Fibroblast of lung (primary cell): ENCODE data around the gene FMNL2. TPM values are rescaled to one million over a fixed set of nuclear protein-coding genes. Genes with fewer than 3 reads are reported as not detected.

Source experiments
- DNase-seq, 2 donors: peaks; one replicate each; pipeline versions ENCODE4 v3.0.0 to v3.0.0-alpha.2; 2010; ENCODE audit warnings: low read depth in 2 of 2
- H2AFZ ChIP-seq: 2 replicates; pipeline ENCODE4 v1.5.1; 2012; ENCODE audit warnings: low read length, control low read depth, inconsistent platforms
- H3K27ac ChIP-seq: 2 replicates; pipeline ENCODE4 v1.5.1; 2011; ENCODE audit warnings: low read length, control low read depth; ENCODE audit not compliant: insufficient read depth
- H3K27me3 ChIP-seq: 2 replicates; pipeline ENCODE4 v1.5.1; 2011; ENCODE audit warnings: mild to moderate bottlenecking, low read length; ENCODE audit not compliant: control insufficient read depth, insufficient read depth
- H3K36me3 ChIP-seq: 2 replicates; pipeline ENCODE4 v1.5.1; 2011; ENCODE audit warnings: low read length; ENCODE audit not compliant: control insufficient read depth, insufficient read depth
- H3K4me1 ChIP-seq: 2 replicates; pipeline ENCODE4 v1.5.1; 2011; ENCODE audit warnings: low read length; ENCODE audit not compliant: control insufficient read depth, insufficient read depth; ENCODE audit errors: extremely low read depth
- H3K4me2 ChIP-seq: 2 replicates; pipeline ENCODE4 v1.5.1; 2011; ENCODE audit warnings: low read length, control low read depth; ENCODE audit not compliant: insufficient read depth; ENCODE audit errors: extremely low read depth
- H3K4me3 ChIP-seq, 4 experiments: fragments of 200-600 bp in 1 of 4; sonication (generic) in 1 of 4; replicated peaks in 1 of 4; 2 replicates each; pipeline ENCODE4 v1.5.1; 2011 to 2016; ENCODE audit warnings: low read length in 4 of 4, low read depth in 3 of 4, mild to moderate bottlenecking in 3 of 4, control low read depth in 2 of 4, inconsistent platforms in 1 of 4, mixed read lengths in 1 of 4; ENCODE audit not compliant: insufficient read depth in 1 of 4; ENCODE audit errors: control extremely low read depth in 1 of 4
- H3K79me2 ChIP-seq: 2 replicates; pipeline ENCODE4 v1.5.1; 2012; ENCODE audit warnings: mild to moderate bottlenecking, low read length, inconsistent platforms; ENCODE audit not compliant: control insufficient read depth, insufficient read depth
- H3K9ac ChIP-seq: 2 replicates; pipeline ENCODE4 v1.5.1; 2011; ENCODE audit warnings: mild to moderate bottlenecking, low read length, control low read depth; ENCODE audit not compliant: insufficient read depth
- H3K9me3 ChIP-seq: 2 replicates; pipeline ENCODE4 v1.5.1; 2012; ENCODE audit warnings: low read depth, low read length; ENCODE audit not compliant: control insufficient read depth, insufficient read depth
- H4K20me1 ChIP-seq: 2 replicates; pipeline ENCODE4 v1.5.1; 2011; ENCODE audit warnings: low read length; ENCODE audit not compliant: control insufficient read depth, insufficient read depth; ENCODE audit errors: extremely low read depth
- EZH2 ChIP-seq: IDR thresholded peaks from 2 replicates; pipeline ENCODE4 v1.5.1; 2012; ENCODE audit warnings: low read length, control low read depth, mild to moderate bottlenecking; ENCODE audit errors: missing control alignments
- polyA plus RNA-seq, 2 donors: library from polyadenylated mRNA; depleted of rRNA in 1 of 2; stranded (reverse) in 1 of 2; unstranded in 1 of 2; fragments of >200 nt; gene quantifications; 2 replicates each; pipeline ENCODE4 v1.2.1, GENCODE V29; 2011 to 2012; ENCODE audit warnings: missing spikeins in 1 of 2
- total RNA-seq: library from RNA; depleted of rRNA; stranded (reverse); fragments of >200 nt; gene quantifications from 2 replicates; pipeline ENCODE4 v1.2.1, GENCODE V29; 2014
- TF ChIP-seq, protein P1 (sequence below), 2 donors: IDR thresholded peaks in 1 of 2; conservative IDR thresholded peaks in 1 of 2; 1 replicate in 1 of 2; 2 replicates in 1 of 2; pipeline ENCODE4 v1.5.1; 2011 to 2012; ENCODE audit warnings: low read length in 2 of 2, control low read depth in 1 of 2, inconsistent platforms in 1 of 2, low read depth in 1 of 2, mild to moderate bottlenecking in 1 of 2

FMNL2 gene
- total and polyA plus RNA-seq, 2 donors (not counting 1 experiment from before 2014, with no cell fraction given): 12.0 to 30.2 TPM

DNA sequence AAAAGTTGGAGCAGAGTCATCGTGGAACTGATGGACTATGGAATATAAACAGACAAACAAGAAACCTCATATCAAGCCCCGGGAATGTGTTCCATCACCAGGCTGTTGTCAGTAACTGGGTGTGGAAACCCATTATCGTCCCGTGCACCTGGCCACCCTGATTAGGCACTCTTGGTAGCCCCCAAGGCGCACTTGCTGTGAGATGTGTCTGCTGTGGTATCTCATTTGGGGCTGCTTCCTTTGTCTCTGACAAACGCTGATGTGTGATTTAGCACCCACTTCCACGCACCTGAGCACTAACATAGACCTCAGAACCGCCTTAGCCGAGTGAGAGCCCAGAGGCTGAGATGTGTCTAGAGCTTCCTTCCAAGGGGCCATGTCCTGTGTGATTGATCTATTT, 286.0 kb downstream of the FMNL2 start:
- peaks cover 2% of the 10 kb centered on the region for H3K4me1 ChIP-seq
- TF ChIP-seq, protein P1, sequence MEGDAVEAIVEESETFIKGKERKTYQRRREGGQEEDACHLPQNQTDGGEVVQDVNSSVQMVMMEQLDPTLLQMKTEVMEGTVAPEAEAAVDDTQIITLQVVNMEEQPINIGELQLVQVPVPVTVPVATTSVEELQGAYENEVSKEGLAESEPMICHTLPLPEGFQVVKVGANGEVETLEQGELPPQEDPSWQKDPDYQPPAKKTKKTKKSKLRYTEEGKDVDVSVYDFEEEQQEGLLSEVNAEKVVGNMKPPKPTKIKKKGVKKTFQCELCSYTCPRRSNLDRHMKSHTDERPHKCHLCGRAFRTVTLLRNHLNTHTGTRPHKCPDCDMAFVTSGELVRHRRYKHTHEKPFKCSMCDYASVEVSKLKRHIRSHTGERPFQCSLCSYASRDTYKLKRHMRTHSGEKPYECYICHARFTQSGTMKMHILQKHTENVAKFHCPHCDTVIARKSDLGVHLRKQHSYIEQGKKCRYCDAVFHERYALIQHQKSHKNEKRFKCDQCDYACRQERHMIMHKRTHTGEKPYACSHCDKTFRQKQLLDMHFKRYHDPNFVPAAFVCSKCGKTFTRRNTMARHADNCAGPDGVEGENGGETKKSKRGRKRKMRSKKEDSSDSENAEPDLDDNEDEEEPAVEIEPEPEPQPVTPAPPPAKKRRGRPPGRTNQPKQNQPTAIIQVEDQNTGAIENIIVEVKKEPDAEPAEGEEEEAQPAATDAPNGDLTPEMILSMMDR (conservative IDR thresholded peaks at IDR 0.05 in 1 of 2, IDR thresholded peaks at IDR 0.05 in 1 of 2; ENCODE audit: low read depth in 1 of 2, low read length in 2 of 2): no peak
- H4K20me1 ChIP-seq: no peaks in the 10 kb centered on the region
- no peak for DNase-seq
- no peak overlapping the region for H3K4me3 ChIP-seq
- no peak overlapping the region for H3K9ac ChIP-seq
- peaks cover 4% of the 10 kb centered on the region for H3K36me3 ChIP-seq
- no peaks in the 10 kb centered on the region for H3K79me2 ChIP-seq
- H2AFZ ChIP-seq: no peak overlapping the region
- H3K27ac ChIP-seq: no peak overlapping the region
- H3K4me2 ChIP-seq: no peak overlapping the region
- H3K27me3 ChIP-seq: no peaks in the 10 kb centered on the region
- no peaks in the 10 kb centered on the region for H3K9me3 ChIP-seq

GRCh38 chr2:152622219-152622618, 287.2 kb downstream of the FMNL2 start:
- no peak overlapping the region for H3K4me3 ChIP-seq
- H4K20me1 ChIP-seq: no peaks in the 10 kb centered on the region
- DNase-seq: no peak
- no peak overlapping the region for H3K9ac ChIP-seq
- peaks cover 4% of the 10 kb centered on the region for H3K36me3 ChIP-seq
- peaks cover 2% of the 10 kb centered on the region for H3K4me1 ChIP-seq
- no peak for TF ChIP-seq EZH2
- TF ChIP-seq, protein P1 (conservative IDR thresholded peaks at IDR 0.05 in 1 of 2, IDR thresholded peaks at IDR 0.05 in 1 of 2; ENCODE audit: low read depth in 1 of 2, low read length in 2 of 2): no peak
- no peaks in the 10 kb centered on the region for H3K27me3 ChIP-seq
- no peak overlapping the region for H2AFZ ChIP-seq
- no peak overlapping the region for H3K4me2 ChIP-seq
- no peak overlapping the region for H3K27ac ChIP-seq
- H3K9me3 ChIP-seq: no peaks in the 10 kb centered on the region
- no peaks in the 10 kb centered on the region for H3K79me2 ChIP-seq

DNA sequence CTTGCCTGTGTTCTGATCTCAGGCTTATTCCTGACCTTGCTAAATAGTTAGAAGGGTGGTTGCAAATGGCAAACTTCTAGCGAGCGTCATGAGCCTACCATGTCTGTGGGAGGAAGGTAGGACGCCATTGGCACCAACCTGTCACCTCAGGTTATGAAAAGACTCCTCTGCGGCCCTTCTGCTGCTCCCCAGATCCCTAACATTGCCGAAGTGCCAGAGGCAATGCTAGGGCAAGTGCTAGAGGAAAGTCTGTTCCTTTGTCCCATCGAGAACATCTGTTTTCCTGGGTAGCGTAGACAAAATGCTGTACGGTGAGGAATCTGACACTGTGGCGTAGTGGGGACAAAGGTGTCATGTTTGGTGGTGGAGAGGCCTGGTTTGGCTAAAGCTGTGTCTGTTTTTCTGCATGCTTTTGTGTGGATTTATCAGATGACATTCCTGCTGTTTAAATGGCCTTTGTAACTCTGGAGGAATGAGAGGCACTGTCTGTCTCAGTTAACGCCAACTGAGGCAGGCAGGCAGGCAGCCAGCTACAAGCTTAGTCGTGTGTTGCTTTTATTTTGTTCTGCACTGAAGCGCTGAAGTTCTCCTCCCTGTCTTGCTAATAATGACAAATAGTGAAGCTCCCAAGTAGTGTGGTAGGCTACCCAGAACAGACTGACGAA, 288.2 kb downstream of the FMNL2 start:
- Histone ChIP-seq H3K9me3 (no peaks in the 10 kb centered on the region), H4K20me1 (no peaks in the 10 kb centered on the region), H3K27ac (no peak overlapping the region), H3K4me3 (no peak overlapping the region), H3K36me3 (peaks cover 4% of the 10 kb centered on the region), H3K4me1 (no peaks in the 10 kb centered on the region), H2AFZ (no peak overlapping the region), H3K9ac (no peak overlapping the region), H3K4me2 (no peak overlapping the region), H3K27me3 (no peaks in the 10 kb centered on the region), H3K79me2 (no peaks in the 10 kb centered on the region)
- TF ChIP-seq, protein P1 (conservative IDR thresholded peaks at IDR 0.05 in 1 of 2, IDR thresholded peaks at IDR 0.05 in 1 of 2; ENCODE audit: low read depth in 1 of 2, low read length in 2 of 2): no peak
- TF ChIP-seq EZH2: no peak
- DNase-seq: no peak
